GM18526 (cell line): ENCODE measurements around the gene DSCAML1.

Source experiments
- POLR2A ChIP-seq: IDR thresholded peaks from 3 replicates; pipeline ENCODE4 v1.6.1; 2011; ENCODE audit not compliant: insufficient read length; ENCODE audit errors: extremely low read depth

DSCAML1 gene

DNA sequence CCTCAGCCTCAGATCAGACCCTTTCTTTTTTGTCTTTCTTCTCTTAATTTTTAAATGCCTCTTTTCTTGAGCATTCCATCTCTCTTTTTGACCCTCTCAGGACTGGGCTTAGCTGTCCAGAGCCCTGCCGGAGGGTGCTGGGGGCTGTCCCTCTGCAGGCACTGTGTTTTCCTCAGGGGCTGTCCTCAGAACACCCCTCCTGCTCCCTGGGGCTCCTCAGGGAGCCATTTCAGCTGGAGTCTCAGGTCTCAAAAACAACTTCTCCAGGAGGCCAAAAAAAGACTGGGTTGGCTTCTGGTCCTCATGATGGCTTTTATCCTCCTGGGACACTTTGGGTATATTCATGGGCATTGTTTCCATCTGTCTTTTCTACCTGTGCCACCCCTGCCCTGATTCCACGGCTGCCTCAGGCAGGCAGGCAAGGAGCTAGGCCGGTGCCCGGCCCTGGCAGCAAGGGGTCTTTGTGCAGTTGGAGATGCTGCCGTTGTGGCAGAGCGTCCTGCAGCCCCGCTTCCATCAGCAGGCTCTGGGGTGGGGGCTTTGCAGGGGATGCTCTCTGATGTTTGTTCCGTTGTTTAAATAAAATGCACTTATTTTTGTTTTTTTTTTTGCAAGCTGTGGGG lies 384.3 kb downstream of the DSCAML1 start:
- no peak for TF ChIP-seq POLR2A

DNA sequence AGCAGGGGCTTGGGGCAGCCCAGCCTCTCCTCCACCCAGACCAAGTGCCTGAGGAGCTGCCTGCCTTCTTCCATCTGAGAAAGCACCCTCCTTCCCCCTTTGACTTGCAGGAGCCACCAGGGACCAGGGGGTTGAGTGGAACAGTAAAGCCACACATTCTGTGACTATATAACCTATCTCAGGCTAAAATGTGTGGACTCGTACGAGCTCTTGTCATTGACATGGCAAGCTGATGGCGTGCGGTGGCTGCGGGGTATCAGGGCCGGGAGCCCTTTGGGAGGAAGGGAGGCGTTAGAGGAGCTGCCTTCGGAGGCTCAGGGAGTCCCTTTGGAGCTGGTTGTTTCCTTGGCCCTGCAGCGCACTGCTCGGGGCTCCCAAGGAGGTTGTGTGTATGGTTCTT lies 384.8 kb downstream of the DSCAML1 start:
- TF ChIP-seq POLR2A = no peak

DNA sequence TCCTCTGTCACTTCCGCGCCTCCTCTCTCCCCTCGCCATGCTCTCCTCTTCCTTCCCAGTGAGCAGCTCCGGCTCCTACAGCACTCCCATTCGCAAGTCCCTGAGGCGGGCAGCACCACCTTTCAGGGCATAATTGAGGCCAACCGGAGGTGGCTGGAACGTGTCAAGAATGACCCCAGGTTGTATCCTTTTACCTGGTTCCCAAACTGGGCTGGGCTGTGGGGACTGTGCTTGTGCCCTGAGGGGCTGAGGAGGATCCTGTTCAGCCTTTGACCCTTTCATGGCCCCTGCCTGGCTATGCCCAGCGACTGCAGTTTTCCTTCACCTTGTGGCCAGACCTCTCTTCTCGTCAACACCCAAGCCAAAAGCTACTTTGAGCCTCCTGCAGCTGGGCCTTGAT lies 385.3 kb downstream of the DSCAML1 start:
- no peak for TF ChIP-seq POLR2A

DNA sequence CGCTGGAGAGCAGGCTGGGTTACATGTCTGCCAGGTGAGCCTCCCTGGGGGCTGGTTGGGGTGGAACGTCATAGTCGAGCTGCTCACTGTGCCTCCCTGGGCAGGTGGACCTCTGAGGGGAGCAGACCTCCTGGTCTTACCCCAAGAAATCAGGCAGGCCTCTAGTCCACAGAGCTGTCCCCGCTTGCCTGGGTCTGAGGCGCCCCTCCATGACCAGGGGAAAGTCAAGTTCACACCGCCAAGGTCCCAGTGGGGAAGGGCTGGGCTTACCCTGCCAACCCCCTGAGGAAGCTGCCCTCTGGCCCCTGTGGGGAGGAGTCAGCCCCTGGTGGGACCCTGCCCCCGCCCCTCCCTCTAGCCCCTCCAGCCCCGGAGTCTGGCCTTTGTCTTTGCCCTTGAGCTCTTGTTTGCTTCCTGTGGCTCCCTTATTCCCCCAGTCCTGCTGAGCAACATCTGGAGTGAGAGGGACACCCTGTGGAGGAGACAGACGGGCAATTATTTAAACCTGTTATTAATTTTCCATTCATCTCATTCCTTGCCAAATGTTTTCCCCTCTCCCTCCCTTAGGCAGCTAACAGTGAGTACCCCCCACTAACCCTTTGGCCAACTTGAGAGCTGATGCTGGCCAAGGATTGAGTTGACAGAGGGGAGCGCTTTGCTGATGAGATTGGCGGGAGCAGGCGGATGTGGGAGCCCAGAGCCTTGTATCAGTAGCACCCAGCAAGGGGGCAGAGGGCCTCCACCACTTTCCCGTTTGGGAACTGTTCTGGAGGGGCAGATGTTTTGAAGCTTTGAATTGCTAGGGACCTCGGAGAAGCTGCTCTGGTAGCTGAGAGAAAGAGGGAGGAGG lies 385.9 kb downstream of the DSCAML1 start:
- TF ChIP-seq POLR2A = no peak

DNA sequence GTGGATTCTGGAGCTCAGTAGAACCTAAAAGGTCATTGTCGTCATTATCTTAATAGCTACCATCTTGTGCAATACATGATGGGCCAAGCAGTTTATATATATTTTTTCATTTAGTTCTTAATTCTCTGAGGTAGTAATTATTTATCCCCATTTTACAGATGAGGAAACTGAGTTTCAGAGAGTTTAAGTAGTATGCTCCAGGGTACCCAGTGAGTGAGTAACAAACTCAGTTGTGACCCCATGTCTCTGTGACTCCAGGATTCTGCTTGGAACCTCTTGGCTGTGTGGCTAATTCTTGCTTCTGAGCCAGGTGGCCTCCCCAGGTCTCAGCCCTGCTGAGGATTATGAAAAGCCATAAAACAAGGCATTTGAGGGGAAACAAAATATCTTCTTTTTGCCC lies 386.8 kb downstream of the DSCAML1 start:
- no peak for TF ChIP-seq POLR2A

DNA sequence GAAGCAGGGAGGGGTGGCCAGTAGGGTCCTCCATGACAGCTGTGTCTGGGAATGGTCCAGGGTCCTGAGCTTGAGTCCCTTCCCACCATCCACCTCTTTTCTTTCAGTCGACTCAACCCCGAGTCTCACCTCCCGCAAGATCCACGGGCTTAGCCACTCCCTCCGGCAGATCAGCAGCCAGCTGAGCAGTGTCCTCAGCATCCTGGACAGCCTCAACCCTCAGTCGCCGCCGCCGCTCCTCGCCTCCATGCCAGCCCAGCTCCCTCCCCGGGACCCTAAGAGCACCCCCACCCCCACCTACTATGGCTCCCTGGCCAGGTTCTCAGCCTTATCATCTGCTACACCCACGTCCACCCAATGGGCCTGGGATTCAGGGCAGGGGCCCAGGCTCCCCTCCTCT lies 387.5 kb downstream of the DSCAML1 start:
- TF ChIP-seq POLR2A = no peak

DNA sequence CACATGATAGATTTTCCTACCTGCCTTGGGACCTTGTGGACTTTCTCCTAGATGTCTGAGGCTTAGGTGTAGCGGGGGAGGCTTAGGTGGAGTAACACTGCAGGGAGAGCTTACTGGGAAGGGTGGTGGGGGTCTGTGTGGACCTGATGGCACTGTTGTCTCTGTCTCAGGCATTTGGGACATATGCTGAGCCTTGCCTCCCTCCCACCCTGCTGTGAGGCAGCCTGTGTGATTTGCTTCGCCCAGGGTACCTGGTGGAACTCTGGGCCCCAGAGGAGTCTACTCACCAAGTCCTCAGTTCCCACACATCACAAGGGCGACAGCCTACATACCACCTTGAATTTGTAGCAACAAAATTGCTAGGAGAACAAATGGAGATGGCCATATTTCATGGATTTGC lies 388.7 kb downstream of the DSCAML1 start:
- TF ChIP-seq POLR2A = no peak

DNA sequence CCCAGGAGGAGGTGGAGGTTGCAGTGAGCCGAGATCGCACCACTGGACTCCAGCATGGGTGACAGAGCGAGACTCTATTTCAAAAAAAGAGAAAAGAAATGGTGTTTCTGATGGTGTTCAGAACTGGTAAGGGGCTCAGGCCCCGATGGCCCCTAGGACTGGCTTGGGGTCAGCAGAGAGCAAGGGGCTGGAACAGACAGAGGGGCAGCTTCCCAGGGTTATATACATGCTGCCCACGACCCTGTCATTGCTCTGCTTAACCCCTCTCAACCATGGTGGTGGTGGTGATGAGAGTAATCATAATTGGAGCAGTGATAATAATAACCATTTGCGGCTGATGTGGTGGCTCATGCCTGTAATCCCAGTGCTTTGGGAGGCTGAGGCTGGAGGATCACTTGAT lies 390.0 kb downstream of the DSCAML1 start:
- no peak for TF ChIP-seq POLR2A

DNA sequence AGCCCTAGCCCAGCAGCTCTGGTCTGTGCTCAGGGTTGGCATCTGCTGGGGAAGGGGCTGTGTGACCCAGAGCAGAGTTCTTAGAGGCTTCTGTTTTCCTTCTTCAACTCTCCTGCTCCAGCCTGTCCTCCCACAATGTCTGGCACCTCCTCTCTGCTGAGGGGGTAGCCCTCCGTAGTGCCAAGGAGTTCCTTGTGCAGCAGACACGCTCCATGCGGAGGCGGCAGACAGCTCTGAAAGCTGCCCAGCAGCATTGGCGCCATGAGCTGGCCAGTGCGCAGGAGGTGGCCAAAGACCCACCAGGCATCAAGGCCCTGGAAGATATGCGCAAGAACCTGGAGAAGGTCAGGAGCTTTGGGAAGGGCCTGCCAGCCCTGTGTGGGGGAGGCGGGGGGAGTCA lies 400.0 kb downstream of the DSCAML1 start:
- no peak for TF ChIP-seq POLR2A

DNA sequence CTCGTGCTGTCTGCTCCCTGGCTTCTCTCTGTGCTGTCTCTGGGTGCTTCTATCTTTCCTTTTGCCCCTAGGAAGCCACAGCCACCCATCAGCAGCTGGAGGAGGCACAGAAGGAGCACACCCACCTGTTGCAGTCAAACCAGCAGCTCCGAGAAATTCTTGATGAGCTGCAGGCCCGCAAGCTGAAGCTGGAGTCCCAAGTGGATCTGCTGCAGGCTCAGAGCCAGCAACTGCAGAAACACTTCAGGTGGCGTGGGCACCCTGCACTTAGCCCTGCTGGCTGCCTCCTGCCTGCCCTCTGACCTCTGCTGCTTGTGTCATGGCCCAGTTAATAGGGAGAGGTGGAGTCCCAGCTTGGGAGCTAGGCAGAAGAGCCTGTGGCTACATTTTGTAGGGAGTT lies 401.5 kb downstream of the DSCAML1 start:
- TF ChIP-seq POLR2A = no peak

DNA sequence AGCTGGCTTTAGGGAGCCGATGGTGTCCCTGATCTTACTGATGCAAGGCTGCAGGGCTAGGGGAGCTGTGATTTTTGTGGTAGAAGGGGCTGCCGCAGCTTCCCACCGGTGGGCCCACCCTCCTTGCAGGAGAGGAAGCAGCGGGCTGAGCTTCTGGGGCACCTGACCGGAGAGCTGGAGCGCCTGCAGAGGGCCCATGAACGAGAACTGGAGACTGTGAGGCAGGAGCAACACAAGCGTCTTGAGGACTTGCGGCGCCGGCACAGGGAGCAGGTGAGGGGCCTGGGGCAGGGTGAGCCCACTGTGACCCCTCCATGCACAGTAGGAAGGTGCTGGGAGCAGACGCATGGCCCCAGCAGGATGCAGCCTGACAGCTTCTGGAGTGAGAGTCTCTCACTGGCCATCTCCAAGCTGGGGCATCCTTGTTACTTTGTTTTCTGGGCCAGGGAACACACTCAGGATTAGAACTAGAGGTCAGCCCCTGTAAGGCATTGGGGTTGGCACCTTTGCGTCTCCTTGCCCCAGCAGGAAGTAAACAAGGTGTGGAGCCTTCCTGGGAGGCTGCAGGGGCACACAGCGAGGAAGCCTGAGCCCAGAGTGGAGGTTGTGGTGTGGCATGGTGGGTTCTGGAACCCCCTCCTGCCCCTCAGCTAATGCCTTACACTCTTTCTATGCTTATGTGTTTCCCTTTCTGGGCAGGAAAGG lies 402.6 kb downstream of the DSCAML1 start:
- TF ChIP-seq POLR2A = no peak

DNA sequence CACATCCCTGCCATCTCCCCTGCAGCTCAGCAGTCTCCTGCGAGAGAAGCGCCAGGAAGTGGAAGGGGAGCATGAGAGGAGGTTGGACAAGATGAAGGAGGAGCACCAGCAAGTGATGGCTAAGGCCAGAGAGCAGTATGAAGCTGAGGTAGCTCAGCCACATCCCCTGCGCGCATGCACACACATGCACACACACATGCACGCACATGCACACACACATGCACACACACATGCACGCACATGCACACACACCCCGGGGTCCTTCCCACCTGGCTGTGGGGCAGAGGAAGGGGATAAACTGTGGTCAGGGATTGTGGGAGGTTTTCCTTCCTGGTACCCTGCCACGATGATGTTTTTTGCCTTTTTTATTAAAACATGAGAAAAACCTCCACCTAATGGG lies 404.0 kb downstream of the DSCAML1 start:
- no peak for TF ChIP-seq POLR2A

DNA sequence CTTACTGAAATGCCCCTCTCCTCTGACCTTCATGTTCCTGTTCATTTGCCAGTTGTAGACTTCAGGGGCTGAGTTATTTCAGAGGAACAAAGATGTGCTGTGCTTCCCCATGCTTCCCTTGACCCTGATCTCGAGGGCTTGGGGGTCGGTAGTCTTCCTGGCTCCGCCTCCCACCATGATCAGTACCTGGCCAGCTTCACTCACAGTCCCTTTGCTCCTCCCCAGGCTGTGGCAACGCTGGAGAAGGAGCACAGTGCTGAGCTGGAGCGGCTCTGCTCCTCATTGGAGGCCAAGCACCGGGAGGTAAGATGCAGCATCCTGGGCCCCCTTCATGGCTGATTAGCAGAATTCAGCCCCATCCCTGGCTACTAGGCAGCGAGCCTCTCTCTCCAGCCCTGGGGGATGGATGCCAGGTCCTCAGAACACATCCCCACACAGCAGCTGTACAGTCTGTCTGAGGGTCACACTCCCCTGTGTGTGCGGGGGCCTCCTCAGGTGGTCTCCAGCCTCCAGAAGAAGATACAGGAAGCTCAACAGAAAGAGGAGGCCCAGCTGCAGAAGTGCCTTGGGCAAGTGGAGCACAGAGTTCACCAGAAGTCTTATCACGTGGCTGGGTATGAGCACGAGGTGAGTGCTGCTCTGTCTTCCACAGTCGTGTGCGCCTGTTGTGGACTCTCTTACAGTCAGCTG lies 404.9 kb downstream of the DSCAML1 start:
- no peak for TF ChIP-seq POLR2A

DNA sequence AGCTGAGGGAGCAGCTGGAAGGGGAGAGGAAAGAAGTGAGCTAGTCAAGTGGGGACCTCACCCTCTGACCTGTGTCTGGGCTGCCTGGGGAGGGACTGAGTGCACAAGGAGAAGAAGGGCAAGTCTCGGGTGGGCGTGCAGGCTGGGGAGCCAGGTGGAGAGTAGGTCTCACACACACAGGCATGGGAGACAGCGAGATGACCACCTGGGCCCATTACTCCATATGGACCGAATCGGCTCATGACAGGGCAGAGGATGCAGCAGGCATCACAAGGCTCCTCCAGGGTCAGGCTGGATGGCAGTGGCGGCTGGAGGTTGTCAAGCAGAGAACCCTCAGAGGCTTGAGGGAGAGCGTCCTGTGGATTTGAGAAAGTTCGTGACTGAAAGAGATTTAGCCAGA lies 405.8 kb downstream of the DSCAML1 start:
- TF ChIP-seq POLR2A = no peak

DNA sequence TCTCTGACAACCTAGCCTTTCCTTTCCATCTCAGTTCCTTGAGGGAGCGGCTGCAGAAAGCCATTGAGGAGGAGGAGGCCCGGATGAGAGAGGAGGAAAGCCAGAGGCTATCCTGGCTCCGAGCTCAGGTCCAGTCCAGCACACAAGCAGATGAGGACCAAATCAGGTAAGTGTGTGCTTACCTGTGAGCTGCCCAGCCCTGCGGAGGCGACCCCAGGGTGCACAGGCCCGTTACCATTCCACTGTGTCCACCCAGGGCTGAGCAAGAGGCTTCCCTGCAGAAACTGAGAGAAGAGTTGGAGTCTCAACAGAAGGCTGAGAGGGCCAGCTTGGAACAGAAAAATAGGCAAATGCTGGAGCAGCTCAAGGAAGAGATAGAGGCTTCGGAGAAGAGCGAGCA lies 406.3 kb downstream of the DSCAML1 start:
- TF ChIP-seq POLR2A = no peak
